ENCODE data around the gene ABCC1.

- TF ChIP-seq POLR2A (IDR thresholded peaks at IDR 0.05) (no peak), CTCF (IDR thresholded peaks at IDR 0.05) (no peak)
Observed at GRCh38 chr16:15976225-15976812, 26.9 kb downstream of the ABCC1 start.
